ENCODE measurements around the gene SP2.

The SP2 gene

GRCh38 chr17:47889734-47890529, 6.1 kb upstream of the SP2 start:
- DNase-seq (ENCODE audit: low read depth in 2 of 2): peak; percentile 70 to 79

DNA sequence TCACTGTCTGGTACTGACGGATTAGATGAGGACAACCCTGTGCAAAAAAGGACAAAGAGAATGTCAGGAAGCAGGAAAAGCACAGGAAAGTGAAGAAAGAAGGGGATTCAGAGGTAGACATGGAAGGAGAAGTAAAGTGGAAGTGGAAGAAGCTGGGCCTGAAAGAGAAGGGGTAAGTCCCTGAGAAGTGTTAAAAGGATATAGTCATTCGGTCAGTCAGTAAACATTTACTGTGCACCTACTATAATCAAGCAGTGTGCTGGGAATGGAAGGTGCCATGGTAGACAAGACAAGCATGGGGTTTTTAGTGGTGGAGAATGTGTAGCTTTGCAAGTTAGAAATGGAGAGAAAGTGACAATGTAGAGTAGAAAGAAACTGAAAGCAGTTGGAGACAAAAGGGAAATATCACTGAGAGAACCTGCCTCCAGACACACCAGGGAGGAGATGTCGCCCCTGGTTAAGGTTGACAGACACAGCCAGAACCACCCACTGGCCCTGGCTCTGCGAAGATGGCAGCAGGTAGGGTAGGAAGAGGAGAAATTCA, 4.4 kb upstream of the SP2 start:
- DNase-seq (ENCODE audit: low read depth in 2 of 2): no peak

DNA sequence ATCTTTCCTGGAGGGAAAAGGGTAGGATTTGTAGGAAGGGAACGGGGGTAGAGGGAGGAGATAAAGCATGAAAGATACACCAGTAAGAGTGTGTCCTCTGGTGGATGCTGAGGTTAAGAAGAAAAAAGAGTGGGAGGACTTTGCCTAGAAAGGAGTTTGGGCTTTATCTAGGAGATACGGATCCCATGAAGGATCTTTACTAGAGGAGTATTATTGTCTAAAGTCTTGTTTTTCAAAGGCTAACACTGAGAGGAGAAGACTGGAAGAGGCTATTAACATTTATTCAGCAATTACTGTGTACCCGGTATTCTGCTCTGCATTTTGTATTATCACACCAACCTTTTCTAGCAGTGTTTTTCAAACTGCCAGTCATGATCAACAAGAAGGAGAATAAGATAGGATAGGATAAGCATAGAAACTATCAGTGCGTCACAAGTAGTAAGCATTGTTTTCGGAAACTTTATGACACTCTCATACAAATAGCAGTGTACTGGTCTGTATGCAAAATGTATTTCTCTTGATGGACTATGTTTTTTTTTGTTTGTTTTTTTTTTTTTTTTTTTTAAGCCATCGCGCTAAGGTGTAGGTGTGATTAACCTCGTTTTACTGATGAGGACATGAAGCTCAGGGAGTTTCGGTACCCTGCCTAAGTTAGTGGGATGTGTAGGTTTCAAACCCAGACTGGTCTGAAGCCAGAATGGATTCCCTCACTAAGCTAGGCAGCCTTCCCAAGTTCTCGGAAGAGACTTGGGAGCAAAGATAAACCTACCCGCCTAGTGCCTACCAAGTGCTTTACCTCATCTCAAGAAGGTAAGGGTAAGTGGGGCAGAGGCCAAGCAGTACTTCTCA, 1.3 kb upstream of the SP2 start:
- DNase-seq (ENCODE audit: low read depth in 2 of 2): no peak

DNA sequence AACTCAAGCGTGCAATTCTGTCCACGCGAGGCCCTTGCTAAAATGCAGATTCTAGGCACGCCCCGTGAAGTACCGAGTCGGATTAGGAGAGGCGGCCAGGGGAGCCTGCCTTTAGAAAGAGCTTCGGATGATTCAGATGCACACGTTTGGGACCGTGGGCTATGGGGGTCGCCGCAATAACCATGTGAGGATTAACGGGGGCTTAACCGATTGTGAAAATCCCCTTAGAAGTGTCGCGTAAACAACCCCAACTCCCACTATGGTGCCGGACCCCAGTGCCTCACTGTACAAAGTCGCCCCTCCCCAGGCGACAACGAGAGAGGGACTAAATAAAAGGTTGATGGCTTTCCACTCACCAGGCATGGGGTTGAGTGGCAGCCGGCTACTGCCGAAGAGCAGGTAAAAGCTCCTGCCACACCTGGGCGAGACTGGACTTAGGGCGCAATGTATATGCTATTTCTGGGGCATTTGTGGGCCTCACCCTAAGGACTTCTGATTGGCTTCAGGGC, 635 bp upstream of the SP2 start:
- no peak for DNase-seq (ENCODE audit: low read depth in 2 of 2)

DNA sequence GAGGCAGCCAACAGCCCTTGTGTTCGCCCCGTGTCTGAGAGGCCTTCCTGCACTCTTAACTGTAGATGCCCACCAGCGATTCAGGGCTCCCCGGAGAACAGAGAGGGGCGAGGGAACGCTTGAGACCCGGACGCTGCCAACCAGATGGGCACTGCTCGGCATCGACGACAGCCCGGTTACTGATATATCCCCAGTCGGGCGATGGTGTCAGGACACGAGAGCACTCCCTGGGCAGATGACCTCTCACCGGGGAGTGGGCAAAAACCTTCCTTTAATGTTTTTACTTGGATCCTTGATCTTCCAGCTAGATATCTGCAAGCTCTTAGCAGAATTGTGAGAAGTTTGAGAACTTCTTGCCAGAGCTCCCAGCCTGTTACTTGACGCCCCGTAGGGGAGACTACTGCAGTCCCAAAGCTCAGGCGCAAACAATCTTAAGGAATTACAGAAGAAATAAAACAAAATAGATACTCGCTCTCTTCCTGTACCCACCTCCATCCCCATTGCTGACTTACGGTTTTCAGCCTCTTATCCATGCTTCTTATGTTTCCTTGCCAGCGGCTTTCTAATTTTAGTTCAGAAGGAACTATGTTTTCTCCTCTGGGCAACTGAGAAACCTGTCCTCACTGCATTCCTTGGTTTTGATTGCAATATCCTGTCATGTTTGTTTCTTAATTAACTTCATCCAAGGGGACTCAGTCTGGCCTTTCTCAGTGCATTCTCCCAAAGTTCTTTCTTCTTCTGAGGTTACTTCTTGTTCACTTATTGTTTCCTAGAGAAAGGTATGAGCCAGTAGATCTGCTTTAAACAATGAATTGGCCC, 845 bp downstream of the SP2 start:
- DNase-seq (ENCODE audit: low read depth in 2 of 2): no peak

- no peak for DNase-seq (ENCODE audit: low read depth in 2 of 2)
Observed at GRCh38 chr17:47897561-47897960, 1.5 kb downstream of the SP2 start.

DNA sequence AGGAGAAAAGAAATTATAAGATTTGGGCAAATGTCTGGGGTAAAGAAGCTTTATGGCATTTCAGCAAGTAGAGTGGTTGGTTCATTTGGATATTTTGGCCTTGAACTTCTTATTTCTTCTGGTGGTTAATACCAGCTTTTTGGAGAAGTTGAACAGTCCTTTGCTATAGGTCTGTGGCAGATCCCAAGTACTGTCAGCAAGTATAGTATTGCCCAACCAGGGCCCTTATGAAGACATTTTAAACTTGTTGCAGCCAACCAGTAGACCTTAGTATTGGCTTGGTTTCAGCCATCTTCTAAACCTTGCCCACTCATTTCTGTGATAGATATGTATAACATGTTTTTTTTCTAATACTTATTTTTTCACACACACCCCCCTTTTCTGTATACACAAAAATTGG, 2.2 kb downstream of the SP2 start:
- no peak for DNase-seq (ENCODE audit: low read depth in 2 of 2)

GRCh38 chr17:47899643-47900042, 3.6 kb downstream of the SP2 start:
- no peak for DNase-seq (ENCODE audit: low read depth in 2 of 2)

DNA sequence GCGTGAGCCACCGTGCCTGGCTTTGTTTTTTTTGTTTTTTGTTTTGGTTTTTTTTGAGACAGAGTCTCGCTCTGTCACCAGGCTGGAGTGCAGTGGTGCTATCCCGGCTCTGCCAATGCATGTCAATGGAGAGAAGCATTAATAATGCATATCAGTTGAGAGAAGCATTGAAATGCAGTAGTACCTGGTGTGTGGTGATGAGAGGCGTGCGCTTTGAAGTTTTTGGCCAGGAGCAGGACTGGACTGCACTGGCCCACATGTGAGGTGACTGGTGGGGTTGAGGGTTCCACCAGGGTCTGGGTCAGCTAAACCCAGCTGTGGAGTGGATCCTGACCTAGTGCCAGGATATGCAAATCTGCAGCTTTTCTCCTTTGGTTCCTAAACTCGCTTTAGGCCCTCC, 5.4 kb downstream of the SP2 start:
- no peak for DNase-seq (ENCODE audit: low read depth in 2 of 2)

- no peak for DNase-seq (ENCODE audit: low read depth in 2 of 2)
Observed at GRCh38 chr17:47902039-47902744, 6.2 kb downstream of the SP2 start.

GRCh38 chr17:47905221-47905733, 9.2 kb downstream of the SP2 start:
- DNase-seq (ENCODE audit: low read depth in 2 of 2): no peak

DNA sequence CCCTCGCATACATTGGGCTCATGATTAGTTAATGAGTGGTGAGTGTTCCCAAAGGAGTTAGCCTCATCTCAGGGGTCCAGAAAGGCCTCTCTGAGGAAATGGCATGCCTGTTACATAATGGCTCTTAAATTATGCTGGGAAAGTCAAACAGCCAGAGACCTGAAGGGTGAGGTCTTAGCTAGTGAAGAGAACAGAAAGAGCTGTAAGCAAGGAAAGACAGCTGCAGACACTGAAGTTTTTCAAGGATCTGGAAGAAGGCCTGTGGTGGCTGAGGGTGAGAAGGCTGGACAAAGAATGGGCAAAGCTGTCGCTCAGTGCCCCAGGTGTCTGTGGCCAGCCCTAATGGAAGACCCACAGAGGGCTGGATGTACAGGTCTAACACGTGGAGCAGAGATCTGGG, 10.4 kb downstream of the SP2 start:
- DNase-seq (ENCODE audit: low read depth in 2 of 2): no peak

DNA sequence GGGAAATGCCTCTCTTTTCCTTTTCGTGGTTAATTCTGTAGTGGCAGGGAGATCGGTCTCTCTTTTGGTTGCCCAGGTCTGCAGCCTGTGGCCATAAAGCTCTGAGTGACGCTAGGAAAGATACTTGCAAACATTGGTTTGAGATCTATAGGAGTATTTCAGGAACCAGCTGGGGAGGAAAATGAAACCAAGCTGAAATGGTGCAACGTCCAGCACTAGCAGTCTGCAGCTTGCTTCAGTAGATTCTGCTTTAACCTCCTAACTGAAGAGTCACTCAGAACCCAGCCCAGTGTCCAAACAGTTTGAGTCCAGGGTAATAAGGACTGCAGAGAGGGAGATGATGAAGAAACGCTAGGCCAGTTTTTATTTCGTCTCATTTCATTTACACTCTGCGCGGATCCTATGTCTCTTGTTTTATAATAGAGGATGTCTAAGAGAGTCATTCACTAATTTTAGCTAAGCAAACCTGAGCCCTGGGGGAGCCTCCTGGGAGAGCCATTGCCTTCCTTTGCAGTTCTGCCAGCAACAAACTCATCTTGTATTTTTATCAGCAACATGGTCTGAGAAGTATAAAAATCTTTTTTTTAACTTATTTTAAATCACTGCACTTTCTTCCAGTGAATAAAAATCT, 12.0 kb downstream of the SP2 start:
- no peak for DNase-seq (ENCODE audit: low read depth in 2 of 2)

DNA sequence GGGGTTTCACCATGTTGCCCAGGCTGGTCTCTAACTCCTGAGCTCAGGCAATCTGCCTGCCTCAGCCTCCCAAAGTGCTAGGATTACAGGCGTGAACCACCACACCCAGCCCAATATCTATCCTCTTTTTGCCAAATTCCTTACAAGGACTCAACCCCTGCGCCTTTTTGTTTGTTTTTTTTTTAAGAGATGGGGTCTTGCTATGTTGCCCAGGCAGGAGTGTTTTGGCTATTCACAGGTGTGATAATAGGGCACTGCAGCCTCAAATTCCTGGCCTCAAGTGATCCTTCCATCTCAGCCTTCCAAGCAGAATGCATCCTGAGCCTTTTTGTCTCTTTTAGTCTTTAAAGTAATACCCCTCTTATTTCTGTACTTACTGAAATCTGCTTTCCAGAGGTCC, 17.0 kb downstream of the SP2 start:
- DNase-seq (ENCODE audit: low read depth in 2 of 2): no peak

DNA sequence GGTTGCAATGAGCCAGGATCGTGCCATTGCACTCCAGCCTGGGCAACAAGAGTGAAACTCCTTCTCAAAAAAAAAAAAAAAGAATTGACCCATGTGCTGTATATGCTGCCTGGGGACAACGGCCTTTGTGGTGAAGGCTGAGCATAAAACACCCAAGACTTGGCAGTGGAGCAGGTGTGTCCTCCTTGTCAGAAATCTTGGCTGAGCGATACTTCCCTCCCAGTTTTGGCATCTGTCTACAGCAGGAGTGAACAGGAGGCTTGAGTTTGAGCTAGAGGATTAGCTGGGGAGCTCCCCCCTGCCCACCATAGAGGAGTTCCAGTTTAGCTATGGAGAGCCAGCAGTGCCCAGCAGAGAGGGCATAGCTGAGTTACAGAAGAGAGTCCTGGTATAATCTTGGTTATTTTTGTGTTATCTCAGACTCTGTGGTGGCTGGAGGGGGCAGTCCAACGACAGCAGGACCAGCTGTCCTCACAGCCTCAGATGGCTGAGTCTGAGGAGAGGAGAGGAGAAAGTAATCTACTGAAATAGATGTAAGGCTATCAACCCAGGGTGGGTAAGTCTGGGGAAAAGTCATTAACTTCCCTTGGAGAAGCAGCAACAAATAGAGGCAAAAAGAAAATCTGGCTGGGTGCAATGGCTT, 18.4 kb downstream of the SP2 start:
- no peak for DNase-seq (ENCODE audit: low read depth in 2 of 2)

- DNase-seq (ENCODE audit: low read depth in 2 of 2): no peak
Observed at GRCh38 chr17:47915776-47916398, 19.9 kb downstream of the SP2 start.

GRCh38 chr17:47916489-47917208, 20.6 kb downstream of the SP2 start:
- no peak for DNase-seq (ENCODE audit: low read depth in 2 of 2)

GRCh38 chr17:47917581-47917980, 21.5 kb downstream of the SP2 start:
- no peak for DNase-seq (ENCODE audit: low read depth in 2 of 2)

GRCh38 chr17:47918006-47918405, 22.0 kb downstream of the SP2 start:
- no peak for DNase-seq (ENCODE audit: low read depth in 2 of 2)
